Dendritic cell treated with granulocyte-macrophage colony-stimulating factor and Interleukin-4, amounts not matched to agents 40 ng/mL and 50 ng/mL, for 4 days (primary cell): ENCODE results near the gene SIK3.

Experiments
- H3K27ac Mint-ChIP-seq: one replicate; pipeline ENCODE4 v1.8.0; 2022; ENCODE audit warnings: mild to moderate bottlenecking, mixed read lengths
- H3K27me3 Mint-ChIP-seq: one replicate; pipeline ENCODE4 v1.8.0; 2022; ENCODE audit warnings: mild to moderate bottlenecking, mixed read lengths
- H3K36me3 Mint-ChIP-seq: one replicate; pipeline ENCODE4 v1.8.0; 2022; ENCODE audit warnings: low read depth, mixed read lengths
- H3K4me1 Mint-ChIP-seq: one replicate; pipeline ENCODE4 v1.8.0; 2022; ENCODE audit warnings: low read depth, mixed read lengths
- H3K4me3 Mint-ChIP-seq: one replicate; pipeline ENCODE4 v1.8.0; 2022; ENCODE audit warnings: mild to moderate bottlenecking, moderate library complexity, mixed read lengths
- H3K9me3 Mint-ChIP-seq: one replicate; pipeline ENCODE4 v1.8.0; 2022; ENCODE audit warnings: mixed read lengths
- intact Hi-C: fragments of 100-400 bp; cut with micrococcal nuclease; formaldehyde crosslinking; loops from one replicate; pipeline ENCODE4 v1.15.0; 2022

The SIK3 gene

DNA sequence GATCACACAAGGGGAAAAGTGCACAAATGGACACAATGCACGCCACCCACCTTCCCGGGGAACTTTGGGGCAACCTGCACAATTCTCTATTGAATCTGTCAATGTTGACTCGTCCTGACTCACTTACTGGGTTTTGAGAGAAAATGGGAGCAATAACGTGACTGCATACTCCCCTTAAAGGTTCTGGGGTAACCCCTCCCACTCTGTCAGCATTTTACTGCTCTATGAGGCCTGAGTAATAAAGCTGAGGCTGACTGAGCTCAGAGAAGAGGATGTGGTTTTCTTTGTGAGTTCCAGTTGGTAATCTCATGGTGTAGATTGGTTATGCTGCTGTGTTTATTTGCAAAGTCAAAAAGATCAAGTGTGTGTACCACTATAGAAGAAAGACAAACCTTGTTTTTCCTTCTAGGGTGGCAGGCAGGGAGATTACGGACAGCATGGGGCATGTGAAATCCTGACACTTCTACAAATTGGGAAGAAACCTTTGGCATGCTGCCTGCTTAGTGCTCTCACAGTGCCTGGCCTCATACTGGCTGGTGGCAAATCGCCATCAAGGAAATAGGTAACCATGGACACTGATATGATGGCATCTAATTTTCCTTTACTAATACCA is 244.7 kb downstream of the SIK3 start:
- H3K36me3 Mint-ChIP-seq, result peaks cover 50% of the 10 kb centered on the region
- peak overlapping the region; percentile 88 for H3K27ac Mint-ChIP-seq
- H3K4me3 Mint-ChIP-seq, result no peak overlapping the region
- H3K4me1 Mint-ChIP-seq, result peaks cover 73% of the 10 kb centered on the region
- intact Hi-C loops, result no loop called here
- no peaks in the 10 kb centered on the region for H3K27me3 Mint-ChIP-seq
- no peaks in the 10 kb centered on the region for H3K9me3 Mint-ChIP-seq

DNA sequence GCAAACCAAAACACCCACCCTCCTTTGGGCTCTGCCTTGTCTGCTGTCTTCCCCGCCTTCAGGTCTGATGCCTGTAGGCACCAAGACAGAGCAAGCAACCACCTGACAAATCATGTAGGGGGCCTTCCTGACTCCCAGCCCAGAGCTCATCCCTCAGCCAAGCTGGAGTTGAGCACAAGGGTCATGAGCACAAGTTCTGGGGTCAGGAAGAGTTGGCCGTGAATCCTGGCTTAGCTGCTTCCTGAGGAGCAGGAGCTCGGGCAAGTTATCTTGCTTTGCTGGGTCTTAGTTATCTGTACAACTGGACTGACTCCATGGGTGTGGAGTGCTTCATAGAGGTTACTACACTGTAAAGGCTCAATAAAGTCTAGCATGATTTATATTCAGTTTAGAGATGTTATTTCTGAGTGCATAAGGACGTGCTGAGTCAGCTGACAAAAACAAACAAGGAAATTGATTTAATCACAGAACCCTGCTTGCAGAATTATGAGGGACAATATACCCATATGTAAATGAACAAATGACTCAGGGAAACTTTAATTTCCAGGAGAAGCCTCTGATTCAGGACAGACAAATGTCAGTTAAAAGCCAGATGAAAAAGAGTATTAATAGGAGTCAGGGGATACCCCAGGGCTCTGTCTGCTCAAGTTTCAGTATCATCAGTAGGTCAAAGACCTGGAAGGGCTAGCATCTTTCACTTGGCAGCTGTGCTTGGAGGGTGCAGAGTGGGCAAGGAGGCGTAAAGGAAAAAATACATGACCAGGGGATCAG is 245.8 kb downstream of the SIK3 start:
- Mint-ChIP-seq H3K4me1 (peaks cover 69% of the 10 kb centered on the region), H3K9me3 (no peaks in the 10 kb centered on the region), H3K27me3 (no peaks in the 10 kb centered on the region), H3K27ac (peak overlapping the region; percentile 88), H3K36me3 (peaks cover 47% of the 10 kb centered on the region), H3K4me3 (peak overlapping the region; percentile 27)
- intact Hi-C loops, result no loop called here

DNA sequence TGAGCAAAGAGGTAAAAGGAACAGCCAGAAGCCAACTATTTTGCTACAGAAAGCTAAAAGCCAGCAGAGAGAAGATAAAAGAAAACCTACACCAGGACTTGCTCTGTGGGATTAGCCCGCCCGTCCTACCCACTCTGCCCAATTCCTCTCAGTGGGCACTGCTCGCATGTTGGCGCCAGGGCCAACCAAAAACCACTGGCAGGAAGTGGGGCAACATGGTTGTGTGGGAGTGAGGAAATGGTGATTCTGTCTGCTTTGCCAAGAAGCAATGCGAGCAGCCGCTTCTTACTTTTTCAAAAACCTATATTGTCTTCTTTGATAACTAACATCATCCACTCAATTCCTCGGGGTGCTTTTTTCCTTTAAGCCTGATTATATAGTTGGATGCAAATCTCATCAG is 246.6 kb downstream of the SIK3 start:
- intact Hi-C loops, result no loop called here
- peak overlapping the region; percentile 88 for H3K27ac Mint-ChIP-seq
- no peaks in the 10 kb centered on the region for H3K9me3 Mint-ChIP-seq
- peaks cover 47% of the 10 kb centered on the region for H3K36me3 Mint-ChIP-seq
- H3K27me3 Mint-ChIP-seq, result no peaks in the 10 kb centered on the region
- H3K4me3 Mint-ChIP-seq, result peak overlapping the region; percentile 51
- peaks cover 68% of the 10 kb centered on the region for H3K4me1 Mint-ChIP-seq

DNA sequence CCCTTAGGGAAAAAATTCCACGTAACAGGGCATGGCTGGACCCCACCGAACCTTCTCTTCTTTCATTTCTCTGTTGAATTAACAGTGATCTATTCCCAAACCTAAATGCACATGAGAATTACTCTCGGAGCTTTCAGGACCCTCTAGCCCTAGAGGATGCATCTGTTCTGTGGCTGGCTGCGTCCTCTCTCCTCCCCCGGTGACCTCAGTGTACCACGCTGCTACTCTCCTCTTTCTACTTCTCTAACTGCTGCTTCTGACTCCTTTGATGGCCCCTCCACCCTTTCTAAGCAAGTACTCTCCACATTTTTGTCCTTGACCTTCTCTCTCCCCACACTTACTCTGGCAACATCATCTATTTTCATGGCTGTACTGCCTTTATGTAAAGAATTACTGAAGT is 248.7 kb downstream of the SIK3 start:
- no peaks in the 10 kb centered on the region for H3K9me3 Mint-ChIP-seq
- no peak overlapping the region for H3K4me3 Mint-ChIP-seq
- peak overlapping the region; percentile 88 for H3K27ac Mint-ChIP-seq
- H3K27me3 Mint-ChIP-seq, result no peaks in the 10 kb centered on the region
- peaks cover 49% of the 10 kb centered on the region for H3K4me1 Mint-ChIP-seq
- H3K36me3 Mint-ChIP-seq, result peaks cover 54% of the 10 kb centered on the region
- intact Hi-C loops, result loop anchor here (1.0 kb wide), 1 partner anchor 14 kb away; no protein-coding TSS in a partner anchor

DNA sequence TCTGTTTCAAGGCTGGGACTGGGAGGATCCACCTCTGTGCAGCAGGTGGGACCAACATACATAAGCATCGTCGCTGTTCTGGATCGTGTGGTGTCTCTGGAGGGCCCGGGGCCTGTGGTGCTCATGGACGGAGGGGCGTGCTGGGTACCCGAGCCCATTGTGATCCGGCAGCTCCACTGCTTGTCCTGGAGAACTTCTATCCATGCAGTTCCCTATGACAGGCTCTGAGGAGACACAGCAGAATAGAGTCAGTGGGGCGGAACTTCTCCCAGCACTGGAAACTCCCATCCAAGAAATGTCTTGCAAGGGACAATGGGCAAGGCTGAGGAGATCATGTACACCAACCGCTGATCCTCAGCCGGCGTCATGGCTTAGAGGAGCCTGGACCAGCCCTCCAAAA is 249.2 kb downstream of the SIK3 start:
- H3K9me3 Mint-ChIP-seq, result no peaks in the 10 kb centered on the region
- H3K36me3 Mint-ChIP-seq, result peaks cover 58% of the 10 kb centered on the region
- peak overlapping the region; percentile 88 for H3K27ac Mint-ChIP-seq
- intact Hi-C loops, result loop anchor here (1.0 kb wide), 1 partner anchor 14 kb away; no protein-coding TSS in a partner anchor
- H3K27me3 Mint-ChIP-seq, result no peaks in the 10 kb centered on the region
- H3K4me1 Mint-ChIP-seq, result peaks cover 45% of the 10 kb centered on the region
- H3K4me3 Mint-ChIP-seq, result no peak overlapping the region

DNA sequence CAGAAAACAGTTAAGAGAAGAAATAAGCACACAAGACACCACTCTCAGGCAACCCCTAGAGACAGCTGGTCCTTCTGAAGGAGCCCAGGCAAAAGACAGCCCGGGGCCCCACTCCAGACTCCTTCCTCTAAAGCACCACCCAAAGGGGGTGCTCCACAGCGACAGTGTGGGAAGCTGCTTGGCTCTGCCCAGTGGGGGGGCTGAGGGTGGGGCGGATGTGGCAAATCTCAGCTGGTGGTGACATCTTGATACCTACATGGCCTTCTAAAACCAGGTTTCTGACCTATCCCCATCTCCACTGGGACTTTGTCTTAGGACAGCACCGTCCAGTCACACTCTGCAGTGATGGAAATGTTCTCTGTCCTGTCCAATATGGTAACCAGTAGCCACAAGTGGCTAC is 250.6 kb downstream of the SIK3 start:
- intact Hi-C loops, result no loop called here
- Mint-ChIP-seq H3K27me3 (no peaks in the 10 kb centered on the region), H3K9me3 (no peaks in the 10 kb centered on the region), H3K4me3 (no peak overlapping the region), H3K36me3 (peaks cover 72% of the 10 kb centered on the region), H3K4me1 (peaks cover 31% of the 10 kb centered on the region), H3K27ac (no peak overlapping the region)

DNA sequence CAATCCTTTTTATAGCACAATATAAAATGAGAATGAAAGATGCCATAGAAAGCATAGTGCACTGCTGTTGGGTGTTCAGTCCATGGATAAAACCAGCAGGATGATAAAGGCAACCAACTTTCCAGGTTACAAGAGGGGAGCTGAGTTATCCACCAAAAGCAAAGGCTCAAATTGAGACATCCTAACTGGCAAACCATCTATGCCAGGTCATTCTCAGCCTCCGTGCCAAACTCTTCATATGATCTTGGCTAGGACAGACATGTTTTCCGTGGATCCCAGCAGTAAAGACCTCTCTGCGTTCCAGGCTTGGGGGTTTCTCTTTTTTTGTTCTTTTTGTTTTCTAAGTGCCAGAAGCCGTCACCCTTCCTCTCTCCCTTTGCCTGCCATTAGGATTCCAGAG is 253.5 kb downstream of the SIK3 start:
- Mint-ChIP-seq H3K27ac (no peak overlapping the region), H3K4me3 (no peak overlapping the region), H3K9me3 (no peaks in the 10 kb centered on the region), H3K36me3 (peaks cover 68% of the 10 kb centered on the region), H3K27me3 (no peaks in the 10 kb centered on the region), H3K4me1 (peaks cover 11% of the 10 kb centered on the region)
- intact Hi-C loops, result no loop called here

DNA sequence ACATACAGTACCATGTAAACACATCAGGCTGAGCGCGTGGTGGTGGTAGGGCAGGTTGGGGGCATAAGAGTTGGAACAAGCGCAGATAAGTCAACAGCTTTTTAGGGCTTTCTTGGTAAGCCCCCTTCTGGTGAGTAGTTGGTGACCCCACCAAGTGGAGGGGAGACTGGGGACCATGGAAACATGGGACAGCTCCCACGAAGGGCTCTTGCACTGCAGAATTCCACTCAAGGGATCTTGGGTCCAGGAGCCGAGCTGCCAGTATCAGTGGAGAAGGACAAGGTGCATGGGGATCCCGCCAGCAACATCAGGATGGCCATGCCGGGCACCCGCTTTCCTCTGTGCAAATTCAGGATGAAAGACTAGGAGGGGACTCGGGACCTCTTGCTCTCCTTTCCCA is 254.6 kb downstream of the SIK3 start:
- intact Hi-C loops, result no loop called here
- H3K36me3 Mint-ChIP-seq, result peaks cover 58% of the 10 kb centered on the region
- no peaks in the 10 kb centered on the region for H3K9me3 Mint-ChIP-seq
- peaks cover 5% of the 10 kb centered on the region for H3K4me1 Mint-ChIP-seq
- no peak overlapping the region for H3K4me3 Mint-ChIP-seq
- H3K27ac Mint-ChIP-seq, result no peak overlapping the region
- H3K27me3 Mint-ChIP-seq, result no peaks in the 10 kb centered on the region

DNA sequence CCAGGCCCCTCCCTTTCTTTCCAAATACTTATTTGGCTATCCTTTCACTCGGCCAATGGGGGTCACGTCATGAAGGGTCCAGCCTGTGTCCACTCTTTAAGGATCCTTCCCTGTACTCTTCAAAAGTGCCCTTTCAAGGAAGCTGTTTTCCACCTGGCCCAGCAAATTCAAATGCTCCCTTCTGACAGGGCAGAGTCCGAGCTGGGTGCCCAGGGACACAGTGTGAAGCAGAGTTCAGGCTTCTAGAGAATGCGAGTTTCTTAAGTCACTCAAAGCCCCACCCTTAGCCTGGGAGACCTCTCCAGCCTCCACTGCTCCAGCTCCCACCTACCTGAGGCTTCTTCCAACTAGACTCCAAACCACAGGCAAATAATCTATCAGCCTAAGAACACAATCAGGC is 255.3 kb downstream of the SIK3 start:
- Mint-ChIP-seq H3K27ac (no peak overlapping the region), H3K36me3 (peaks cover 53% of the 10 kb centered on the region), H3K4me1 (peaks cover 5% of the 10 kb centered on the region), H3K27me3 (no peaks in the 10 kb centered on the region), H3K9me3 (no peaks in the 10 kb centered on the region), H3K4me3 (no peak overlapping the region)
- intact Hi-C loops, result no loop called here

DNA sequence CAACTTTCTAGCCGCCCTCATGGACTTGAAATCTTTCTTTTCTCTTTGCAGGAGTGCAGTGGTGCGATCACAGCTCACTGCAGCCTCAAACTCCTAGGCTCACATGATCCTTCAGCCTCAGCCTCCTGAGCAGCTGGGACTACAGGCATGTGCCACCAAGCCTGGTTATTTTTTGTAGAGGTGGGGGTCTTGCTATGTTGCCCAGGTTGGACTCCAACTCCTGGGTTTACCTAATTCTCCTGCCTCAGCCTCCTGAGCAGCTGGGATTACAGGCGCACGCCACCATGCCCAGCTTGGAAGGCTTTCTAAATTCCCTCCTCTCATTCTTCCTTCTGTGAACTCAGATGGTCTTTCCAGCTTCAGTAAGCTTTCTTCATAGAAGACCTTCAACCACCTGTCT is 256.1 kb downstream of the SIK3 start:
- Mint-ChIP-seq H3K4me1 (peaks cover 5% of the 10 kb centered on the region), H3K27me3 (no peaks in the 10 kb centered on the region), H3K27ac (no peak overlapping the region), H3K9me3 (no peaks in the 10 kb centered on the region), H3K36me3 (peaks cover 45% of the 10 kb centered on the region), H3K4me3 (no peak overlapping the region)
- intact Hi-C loops, result no loop called here

DNA sequence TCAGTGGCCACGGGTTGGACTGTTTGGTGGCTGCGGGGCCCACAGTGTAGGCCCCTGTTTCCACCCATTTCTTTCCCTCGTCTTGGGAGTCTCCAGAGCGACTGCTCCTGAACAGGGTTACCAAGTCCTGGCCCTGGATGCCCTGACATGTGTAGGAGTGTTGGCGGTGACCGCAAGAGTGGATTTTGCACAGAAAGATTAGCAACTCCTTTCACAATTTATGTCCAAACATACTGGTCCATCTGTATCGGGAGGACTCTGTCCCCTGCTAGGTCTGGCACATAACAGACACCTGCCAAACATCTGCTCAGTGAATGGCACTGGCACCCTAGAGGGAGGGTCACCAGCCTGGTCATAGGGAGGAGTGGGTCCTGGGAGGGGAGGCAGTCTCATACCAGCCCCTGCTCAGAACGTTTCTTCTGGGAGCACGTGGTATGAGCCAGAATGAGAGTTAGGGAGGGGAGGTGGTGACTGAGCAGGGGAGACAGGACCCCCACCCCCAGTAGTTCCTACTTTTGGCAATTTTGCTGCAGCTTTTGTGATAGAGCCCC is 257.4 kb downstream of the SIK3 start:
- peaks cover 3% of the 10 kb centered on the region for H3K27me3 Mint-ChIP-seq
- H3K9me3 Mint-ChIP-seq, result no peaks in the 10 kb centered on the region
- no peak overlapping the region for H3K4me3 Mint-ChIP-seq
- peaks cover 11% of the 10 kb centered on the region for H3K4me1 Mint-ChIP-seq
- intact Hi-C loops, result no loop called here
- no peak overlapping the region for H3K27ac Mint-ChIP-seq
- peaks cover 32% of the 10 kb centered on the region for H3K36me3 Mint-ChIP-seq

DNA sequence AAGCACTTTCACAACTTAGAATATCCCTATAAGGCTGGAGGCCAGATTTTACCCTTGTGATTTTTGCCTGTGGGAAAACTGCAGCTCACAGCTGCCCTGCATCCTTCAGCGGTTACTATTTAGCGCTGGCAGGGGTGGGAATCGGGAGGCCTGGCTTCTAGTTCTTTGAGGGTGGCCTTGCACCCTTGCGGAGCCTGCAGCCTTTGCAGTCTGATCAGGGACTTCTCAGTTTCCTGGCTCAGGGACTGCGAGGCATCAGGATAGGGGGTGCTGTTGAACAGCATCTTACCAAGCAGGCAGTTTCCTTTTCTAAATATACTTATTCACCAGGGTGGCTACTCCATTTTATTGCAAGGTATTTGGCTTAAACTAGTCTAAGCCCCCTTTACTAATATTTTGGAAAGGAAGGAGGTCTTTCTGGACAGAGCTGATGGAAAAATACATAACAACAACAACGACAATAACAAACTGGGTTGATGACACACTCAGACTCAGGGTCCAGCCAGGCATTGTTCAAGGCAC is 257.9 kb downstream of the SIK3 start:
- H3K4me3 Mint-ChIP-seq, result no peak overlapping the region
- H3K27me3 Mint-ChIP-seq, result peaks cover 5% of the 10 kb centered on the region
- H3K4me1 Mint-ChIP-seq, result peaks cover 17% of the 10 kb centered on the region
- intact Hi-C loops, result no loop called here
- H3K36me3 Mint-ChIP-seq, result peaks cover 27% of the 10 kb centered on the region
- H3K9me3 Mint-ChIP-seq, result no peaks in the 10 kb centered on the region
- H3K27ac Mint-ChIP-seq, result no peak overlapping the region

DNA sequence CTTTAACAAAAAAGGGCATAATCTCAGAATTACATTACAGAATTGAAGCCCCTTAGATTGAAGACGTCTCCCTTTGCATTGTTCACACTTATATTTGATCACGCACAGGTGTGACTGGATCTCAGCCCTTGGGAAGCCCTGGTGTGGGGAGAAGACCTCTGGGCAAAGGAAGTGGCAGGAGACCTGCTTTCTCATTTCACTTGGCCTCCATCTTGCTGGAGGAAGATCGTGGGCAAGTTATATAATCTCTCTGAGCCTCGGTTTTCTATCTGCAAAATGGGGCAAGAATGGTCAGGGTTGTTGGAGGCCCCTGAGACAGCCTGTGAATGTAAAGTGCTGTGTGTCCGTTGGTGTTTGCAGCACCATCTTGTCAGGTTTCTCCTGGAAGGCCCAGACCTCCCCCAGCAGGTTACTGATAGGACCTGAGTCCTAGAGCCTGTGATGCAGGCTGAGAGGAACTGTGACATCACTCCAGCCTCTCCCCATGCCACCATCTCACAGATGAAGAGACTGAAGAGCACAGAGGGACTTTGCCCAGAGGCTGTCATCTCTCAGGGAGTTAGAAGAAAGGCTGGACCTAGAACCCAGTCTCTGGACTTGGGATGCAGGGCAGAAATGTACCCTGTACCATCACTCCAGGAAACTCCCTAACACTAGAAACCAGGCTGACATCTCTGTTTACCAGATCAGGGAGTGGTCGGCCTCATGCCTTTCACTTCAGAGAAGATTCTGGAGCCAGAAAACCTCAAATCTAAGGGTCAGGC is 259.7 kb downstream of the SIK3 start:
- peaks cover 9% of the 10 kb centered on the region for H3K27me3 Mint-ChIP-seq
- intact Hi-C loops, result loop anchor here (5.0 kb wide), 1 partner anchor 46 kb away; the partner anchor contains the start of gene APOA5
- H3K4me1 Mint-ChIP-seq, result peaks cover 25% of the 10 kb centered on the region
- H3K9me3 Mint-ChIP-seq, result no peaks in the 10 kb centered on the region
- H3K36me3 Mint-ChIP-seq, result peaks cover 9% of the 10 kb centered on the region
- no peak overlapping the region for H3K27ac Mint-ChIP-seq
- H3K4me3 Mint-ChIP-seq, result no peak overlapping the region
